ENCODE results near the gene SLC25A20. TPM values are rescaled to one million over a fixed set of nuclear protein-coding genes. Genes with fewer than 3 reads are reported as not detected.

Gene SLC25A20
- 2.2 TPM for total RNA-seq

- H3K27me3 ChIP-seq (ENCODE audit: insufficient read depth, low read length) = no peaks in the 10 kb centered on the region
- peaks cover 32% of the 10 kb centered on the region for H3K4me1 ChIP-seq (ENCODE audit: insufficient read depth, low read length)
- no peaks in the 10 kb centered on the region for H3K9me3 ChIP-seq (ENCODE audit: low read depth, low read length)
- peak within 1 kb of the TSS; percentile 71 for H3K4me3 ChIP-seq (ENCODE audit: low read length)
These were observed at the start of gene SLC25A20 for GRCh38 chr3:48898383-48899234. TSS of gene SLC25A20 (minus strand) at chr3:48898882. CDS start at chr3:48898794, 88 bp downstream.

GRCh38 chr3:48945891-48946549 is 47.3 kb upstream of the SLC25A20 start:
- H3K4me3 ChIP-seq (ENCODE audit: low read length) = no peak overlapping the region
- H3K9me3 ChIP-seq (ENCODE audit: low read depth, low read length) = no peaks in the 10 kb centered on the region

GRCh38 chr3:48945432-48945831 is 46.8 kb upstream of the SLC25A20 start:
- Histone ChIP-seq H3K9me3 (ENCODE audit: low read depth, low read length) (no peaks in the 10 kb centered on the region), H3K27me3 (ENCODE audit: insufficient read depth, low read length) (no peaks in the 10 kb centered on the region), H3K4me1 (ENCODE audit: insufficient read depth, low read length) (no peaks in the 10 kb centered on the region), H3K4me3 (ENCODE audit: low read length) (no peak overlapping the region)

More at GRCh38 chr3:48945891-48946549, 47.3 kb upstream of the SLC25A20 start:
- Histone ChIP-seq H3K27me3 (ENCODE audit: insufficient read depth, low read length) (no peaks in the 10 kb centered on the region), H3K4me1 (ENCODE audit: insufficient read depth, low read length) (no peaks in the 10 kb centered on the region)

- Histone ChIP-seq H3K4me1 (ENCODE audit: insufficient read depth, low read length) (no peaks in the 10 kb centered on the region), H3K4me3 (ENCODE audit: low read length) (no peak overlapping the region), H3K9me3 (ENCODE audit: low read depth, low read length) (no peaks in the 10 kb centered on the region), H3K27me3 (ENCODE audit: insufficient read depth, low read length) (no peaks in the 10 kb centered on the region)
These were observed 40.0 kb upstream of the SLC25A20 start for GRCh38 chr3:48938689-48939088.

- H3K4me1 ChIP-seq (ENCODE audit: insufficient read depth, low read length) = no peaks in the 10 kb centered on the region
- no peaks in the 10 kb centered on the region for H3K27me3 ChIP-seq (ENCODE audit: insufficient read depth, low read length)
- H3K4me3 ChIP-seq (ENCODE audit: low read length) = no peak overlapping the region
- H3K9me3 ChIP-seq (ENCODE audit: low read depth, low read length) = no peaks in the 10 kb centered on the region
These were observed 39.5 kb upstream of the SLC25A20 start for GRCh38 chr3:48938156-48938555.

GRCh38 chr3:48935530-48935929 is 36.8 kb upstream of the SLC25A20 start:
- no peak overlapping the region for H3K4me3 ChIP-seq (ENCODE audit: low read length)

GRCh38 chr3:48934333-48934991 is 35.8 kb upstream of the SLC25A20 start:
- no peak overlapping the region for H3K4me3 ChIP-seq (ENCODE audit: low read length)
- H3K4me1 ChIP-seq (ENCODE audit: insufficient read depth, low read length) = peaks cover 20% of the 10 kb centered on the region
- no peaks in the 10 kb centered on the region for H3K27me3 ChIP-seq (ENCODE audit: insufficient read depth, low read length)
- no peaks in the 10 kb centered on the region for H3K9me3 ChIP-seq (ENCODE audit: low read depth, low read length)

More at GRCh38 chr3:48935530-48935929, 36.8 kb upstream of the SLC25A20 start:
- H3K4me1 ChIP-seq (ENCODE audit: insufficient read depth, low read length) = peaks cover 12% of the 10 kb centered on the region
- no peaks in the 10 kb centered on the region for H3K27me3 ChIP-seq (ENCODE audit: insufficient read depth, low read length)
- no peaks in the 10 kb centered on the region for H3K9me3 ChIP-seq (ENCODE audit: low read depth, low read length)

- Histone ChIP-seq H3K4me3 (ENCODE audit: low read length) (no peak overlapping the region), H3K9me3 (ENCODE audit: low read depth, low read length) (no peaks in the 10 kb centered on the region), H3K27me3 (ENCODE audit: insufficient read depth, low read length) (no peaks in the 10 kb centered on the region), H3K4me1 (ENCODE audit: insufficient read depth, low read length) (peaks cover 44% of the 10 kb centered on the region)
These were observed 33.4 kb upstream of the SLC25A20 start for GRCh38 chr3:48931944-48932580.

GRCh38 chr3:48930590-48930989 is 31.9 kb upstream of the SLC25A20 start:
- H3K4me3 ChIP-seq (ENCODE audit: low read length) = no peak overlapping the region
- H3K4me1 ChIP-seq (ENCODE audit: insufficient read depth, low read length) = peaks cover 55% of the 10 kb centered on the region
- H3K27me3 ChIP-seq (ENCODE audit: insufficient read depth, low read length) = no peaks in the 10 kb centered on the region
- H3K9me3 ChIP-seq (ENCODE audit: low read depth, low read length) = no peaks in the 10 kb centered on the region

- Histone ChIP-seq H3K27me3 (ENCODE audit: insufficient read depth, low read length) (no peaks in the 10 kb centered on the region), H3K9me3 (ENCODE audit: low read depth, low read length) (no peaks in the 10 kb centered on the region), H3K4me1 (ENCODE audit: insufficient read depth, low read length) (peaks cover 55% of the 10 kb centered on the region), H3K4me3 (ENCODE audit: low read length) (no peak overlapping the region)
These were observed 30.8 kb upstream of the SLC25A20 start for GRCh38 chr3:48929358-48930035.

- H3K4me1 ChIP-seq (ENCODE audit: insufficient read depth, low read length) = peaks cover 55% of the 10 kb centered on the region
- H3K4me3 ChIP-seq (ENCODE audit: low read length) = no peak overlapping the region
- H3K9me3 ChIP-seq (ENCODE audit: low read depth, low read length) = no peaks in the 10 kb centered on the region
- no peaks in the 10 kb centered on the region for H3K27me3 ChIP-seq (ENCODE audit: insufficient read depth, low read length)
These were observed 30.0 kb upstream of the SLC25A20 start for GRCh38 chr3:48928679-48929078.

GRCh38 chr3:48927928-48928327 is 29.2 kb upstream of the SLC25A20 start:
- H3K4me3 ChIP-seq (ENCODE audit: low read length) = no peak overlapping the region
- H3K9me3 ChIP-seq (ENCODE audit: low read depth, low read length) = no peaks in the 10 kb centered on the region
- no peaks in the 10 kb centered on the region for H3K27me3 ChIP-seq (ENCODE audit: insufficient read depth, low read length)
- H3K4me1 ChIP-seq (ENCODE audit: insufficient read depth, low read length) = peaks cover 55% of the 10 kb centered on the region

- peaks cover 46% of the 10 kb centered on the region for H3K4me1 ChIP-seq (ENCODE audit: insufficient read depth, low read length)
- H3K27me3 ChIP-seq (ENCODE audit: insufficient read depth, low read length) = no peaks in the 10 kb centered on the region
- no peaks in the 10 kb centered on the region for H3K9me3 ChIP-seq (ENCODE audit: low read depth, low read length)
- H3K4me3 ChIP-seq (ENCODE audit: low read length) = no peak overlapping the region
These were observed 28.0 kb upstream of the SLC25A20 start for GRCh38 chr3:48926425-48927392.
